ENCODE measurements around the gene TMEM8B. TPM values are rescaled to one million over a fixed set of nuclear protein-coding genes. Genes with fewer than 3 reads are reported as not detected.

Gene TMEM8B, protein sequence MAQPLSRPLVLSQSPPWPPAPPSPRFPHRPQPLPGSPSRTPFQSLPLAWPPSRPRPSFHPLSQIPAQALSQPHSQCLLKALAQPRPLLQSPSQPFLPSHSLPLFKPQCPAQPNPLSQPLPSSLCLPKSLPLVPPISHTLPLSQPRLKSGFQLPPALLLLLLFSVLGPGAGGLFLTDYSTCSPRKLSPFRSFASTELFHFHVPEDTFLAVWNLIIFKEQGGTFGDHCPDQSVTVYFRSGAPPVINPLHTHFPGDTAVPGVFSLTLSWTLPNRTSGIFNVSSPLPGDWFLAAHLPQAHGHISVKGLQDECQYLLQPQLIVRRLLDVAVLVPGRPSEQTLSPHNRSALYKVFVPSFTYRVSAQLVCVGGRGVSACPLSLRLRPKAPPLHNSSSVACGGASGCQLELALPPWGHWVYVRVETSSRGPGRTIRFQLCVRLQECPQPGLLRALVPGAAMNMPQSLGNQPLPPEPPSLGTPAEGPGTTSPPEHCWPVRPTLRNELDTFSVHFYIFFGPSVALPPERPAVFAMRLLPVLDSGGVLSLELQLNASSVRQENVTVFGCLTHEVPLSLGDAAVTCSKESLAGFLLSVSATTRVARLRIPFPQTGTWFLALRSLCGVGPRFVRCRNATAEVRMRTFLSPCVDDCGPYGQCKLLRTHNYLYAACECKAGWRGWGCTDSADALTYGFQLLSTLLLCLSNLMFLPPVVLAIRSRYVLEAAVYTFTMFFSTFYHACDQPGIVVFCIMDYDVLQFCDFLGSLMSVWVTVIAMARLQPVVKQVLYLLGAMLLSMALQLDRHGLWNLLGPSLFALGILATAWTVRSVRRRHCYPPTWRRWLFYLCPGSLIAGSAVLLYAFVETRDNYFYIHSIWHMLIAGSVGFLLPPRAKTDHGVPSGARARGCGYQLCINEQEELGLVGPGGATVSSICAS
- 1 to 10 TPM; 4.5 to 5.6 (median 5.1) TPM for polyA plus RNA-seq

DNA sequence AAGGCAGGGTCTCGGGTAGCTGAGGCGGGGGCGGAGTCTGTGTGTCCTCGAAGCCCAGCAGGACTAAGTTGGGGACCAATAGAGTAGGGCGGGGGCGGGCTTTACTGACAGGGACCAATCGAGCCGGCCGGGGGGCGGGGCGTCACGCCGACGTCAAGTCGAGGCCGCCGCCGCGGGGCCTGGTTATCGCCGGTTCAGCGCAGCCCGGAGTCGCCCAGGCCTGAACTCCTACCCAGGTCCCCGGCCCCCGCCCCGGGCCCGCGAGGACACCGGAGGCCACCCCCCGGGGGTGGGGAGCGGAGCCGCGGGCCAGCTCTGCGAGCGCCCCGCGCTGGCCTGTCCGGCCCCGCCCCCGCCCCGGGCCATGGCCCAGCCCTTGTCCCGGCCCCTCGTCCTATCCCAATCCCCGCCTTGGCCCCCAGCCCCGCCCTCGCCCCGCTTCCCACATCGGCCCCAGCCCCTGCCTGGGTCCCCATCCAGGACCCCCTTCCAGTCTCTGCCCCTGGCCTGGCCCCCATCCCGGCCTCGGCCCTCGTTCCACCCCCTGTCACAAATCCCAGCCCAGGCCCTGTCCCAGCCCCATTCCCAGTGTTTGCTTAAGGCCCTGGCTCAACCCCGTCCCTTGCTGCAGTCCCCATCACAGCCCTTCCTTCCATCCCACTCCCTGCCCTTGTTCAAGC, at the start of gene TMEM8B:
Gene TMEM8B, plus strand, starts transcription at position 145 of the 680 bp plus-strand sequence. Its CDS starts 220 bp downstream, at position 365.
- WGBS, 3 donors: 0 to 2% (median 1%) methylated on average over 20 to 53 of the region's 53 CpGs
- H3K27ac ChIP-seq (ENCODE audit: low read depth, low read length): no peak within 1 kb of the TSS

DNA sequence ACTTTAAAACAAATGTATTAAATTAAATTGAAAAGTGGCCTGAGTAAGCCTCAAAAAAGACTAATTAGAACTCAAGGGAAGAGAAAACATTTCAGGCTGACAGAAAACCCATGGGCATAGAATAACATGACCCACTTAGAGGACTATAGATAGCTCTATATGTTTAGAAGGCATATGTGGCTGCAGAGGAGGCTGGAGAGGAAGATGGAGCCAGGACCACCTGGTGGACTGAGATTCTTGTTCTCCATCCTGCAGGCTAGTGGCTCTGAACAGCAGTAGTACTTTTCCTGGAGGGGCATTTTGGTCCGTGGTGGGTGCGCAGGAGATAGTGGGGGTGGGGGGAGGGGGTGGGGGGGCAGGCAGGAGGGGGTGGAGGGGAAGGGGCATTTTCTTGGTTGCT, 48.0 kb upstream of the TMEM8B start:
- WGBS, 3 donors: 57 to 85% (median 80%) methylated on average over 2 of the region's 2 CpGs
- no peak overlapping the region for H3K27ac ChIP-seq (ENCODE audit: low read depth, low read length)

DNA sequence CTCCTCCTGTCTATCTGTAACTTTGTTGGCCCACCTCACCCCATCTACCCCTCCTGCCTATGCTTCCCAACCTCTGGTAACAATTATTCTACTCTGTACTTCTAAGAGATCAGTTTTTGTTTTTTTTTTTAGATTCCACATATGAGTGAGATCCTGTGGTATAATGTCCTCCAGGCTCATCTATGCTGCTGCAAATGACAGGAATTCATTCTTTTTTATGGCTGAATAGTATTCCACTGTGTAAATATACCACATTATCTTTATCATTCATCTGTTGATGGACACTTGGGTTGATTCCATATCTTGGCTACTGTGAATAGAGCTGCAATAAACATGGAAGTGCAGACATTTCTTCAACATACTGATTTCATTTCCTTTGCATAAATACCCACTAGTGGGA, 45.6 kb upstream of the TMEM8B start:
- no peak overlapping the region for H3K27ac ChIP-seq (ENCODE audit: low read depth, low read length)

DNA sequence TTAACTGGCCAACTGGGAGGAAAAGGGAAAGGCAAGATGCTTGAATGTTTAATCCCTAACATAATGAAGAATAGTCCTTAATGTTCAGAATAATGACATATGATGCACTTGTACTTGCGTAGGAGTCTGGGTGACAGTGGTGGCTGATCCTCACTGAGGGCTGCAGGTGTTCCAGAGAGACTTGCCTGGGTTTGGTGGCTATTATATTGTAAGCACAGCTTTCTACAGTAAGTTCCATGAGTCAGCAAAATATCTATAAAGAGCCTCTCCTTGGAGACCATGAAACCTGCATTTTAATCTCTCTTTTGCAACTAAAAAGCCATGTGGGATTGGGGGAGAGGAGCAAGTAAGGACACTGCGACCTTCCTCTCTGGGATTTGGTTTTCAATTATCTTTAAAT, 39.5 kb upstream of the TMEM8B start:
- H3K27ac ChIP-seq (ENCODE audit: low read depth, low read length): no peak overlapping the region
- 92 to 100% (median 95%) methylated on average over 2 of the region's 2 CpGs for WGBS, 3 donors

DNA sequence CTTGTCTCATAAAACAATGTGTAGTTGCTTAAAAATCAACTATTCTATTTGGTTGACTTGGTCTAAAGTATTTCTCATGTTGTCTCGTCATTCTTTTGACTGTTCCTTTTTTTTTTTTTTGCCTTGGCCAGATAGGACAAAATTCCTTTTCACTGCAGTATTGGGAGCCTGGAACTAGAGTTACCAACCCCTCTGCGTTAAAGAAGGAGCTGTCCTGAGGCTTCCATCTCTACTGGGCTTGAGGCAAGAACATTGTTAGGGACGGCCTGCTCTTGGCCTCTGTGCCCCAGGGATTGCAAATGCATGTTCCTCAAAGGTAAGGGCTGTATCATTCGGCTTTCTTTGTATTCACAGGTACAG, 39.0 kb upstream of the TMEM8B start:
- 31 to 38% (median 37%) methylated on average over 4 of the region's 4 CpGs for WGBS, 3 donors
- no peak overlapping the region for H3K27ac ChIP-seq (ENCODE audit: low read depth, low read length)

DNA sequence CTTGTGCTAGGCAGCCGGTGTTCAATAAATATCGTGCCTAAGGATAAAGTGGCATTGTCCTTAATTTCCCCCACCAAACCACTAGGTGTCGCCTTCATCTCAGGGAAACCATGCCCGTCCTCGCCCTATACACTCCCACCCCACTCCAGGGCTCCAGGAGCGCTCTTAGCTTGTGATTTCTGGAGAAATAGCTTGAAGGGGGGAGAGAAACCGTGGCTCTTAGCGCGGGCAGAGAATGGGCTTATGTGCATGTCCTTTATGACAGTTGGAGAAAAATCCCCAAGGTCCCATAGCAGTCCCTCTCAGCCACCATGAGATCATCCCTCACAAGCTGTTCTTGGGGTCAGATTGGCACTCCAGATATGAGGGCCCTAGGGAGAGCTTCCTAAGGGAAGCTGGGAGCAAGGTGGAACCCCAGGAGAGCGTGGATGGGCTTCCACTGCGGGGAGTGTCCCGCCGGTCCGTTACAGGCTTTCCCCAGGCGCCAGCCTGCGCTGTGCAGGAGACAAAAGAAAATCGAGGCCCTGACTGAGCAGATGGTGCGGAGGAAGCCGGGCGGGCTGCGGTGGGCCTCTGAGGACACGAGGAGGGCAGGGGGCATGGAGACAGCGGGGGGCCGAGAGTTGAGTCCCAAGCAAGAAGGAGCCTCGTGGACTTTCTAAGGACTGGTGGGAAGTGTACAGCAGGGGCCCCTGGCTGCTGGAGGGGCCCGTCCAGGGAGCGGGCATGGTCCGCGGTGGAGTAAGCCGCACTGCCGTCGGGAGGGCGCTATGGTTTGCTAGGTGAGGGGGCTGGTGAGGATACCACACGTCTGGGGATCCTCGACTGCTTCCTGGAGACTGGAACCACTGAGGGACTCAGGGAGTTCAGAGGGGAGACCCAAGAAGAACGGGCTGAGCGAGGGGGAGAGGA, 38.4 kb upstream of the TMEM8B start:
- 38 to 49% (median 38%) methylated on average over 37 of the region's 37 CpGs for WGBS, 3 donors
- no peak overlapping the region for H3K27ac ChIP-seq (ENCODE audit: low read depth, low read length)

DNA sequence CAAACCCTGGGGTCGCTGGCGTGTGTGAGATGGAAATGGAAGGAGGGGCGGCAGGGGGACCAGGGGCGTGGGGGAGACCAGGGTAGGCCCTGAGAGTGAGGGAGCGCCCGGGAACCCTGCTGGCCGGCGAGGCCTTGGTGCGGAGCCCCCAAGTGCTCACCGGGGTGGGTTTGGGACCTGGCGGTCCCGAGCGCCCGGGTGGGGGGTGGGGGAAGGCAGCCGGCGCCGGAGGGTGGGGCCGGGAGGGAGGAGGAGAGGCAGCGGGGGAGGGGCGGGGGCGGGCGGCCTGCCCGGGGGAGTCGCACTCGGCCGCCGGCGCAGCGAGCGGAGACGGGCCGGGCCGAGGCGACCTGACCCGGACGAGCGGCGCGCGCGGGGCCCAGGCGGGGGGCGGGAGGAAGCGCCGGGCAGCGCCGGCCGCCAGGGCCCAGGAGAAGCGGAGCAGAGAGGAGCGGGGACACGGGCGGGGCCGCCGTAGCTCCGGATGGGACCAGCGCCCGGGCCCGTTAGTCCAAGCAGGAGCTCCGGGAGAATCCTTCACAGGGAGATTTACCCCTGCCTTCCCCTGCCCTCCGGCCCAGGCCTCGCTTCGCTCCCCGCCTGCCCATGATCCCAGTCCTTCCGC, 37.6 kb upstream of the TMEM8B start, which contains the start of gene NPR2:
Gene NPR2, plus strand, starts transcription at position 295 of the 625 bp plus-strand sequence. CDS start 818 bp downstream, outside the sequence.
- no peak within 1 kb of the TSS for H3K27ac ChIP-seq (ENCODE audit: low read depth, low read length)
- 7 to 26% (median 17%) methylated on average over 17 to 63 of the region's 64 CpGs for WGBS, 3 donors

DNA sequence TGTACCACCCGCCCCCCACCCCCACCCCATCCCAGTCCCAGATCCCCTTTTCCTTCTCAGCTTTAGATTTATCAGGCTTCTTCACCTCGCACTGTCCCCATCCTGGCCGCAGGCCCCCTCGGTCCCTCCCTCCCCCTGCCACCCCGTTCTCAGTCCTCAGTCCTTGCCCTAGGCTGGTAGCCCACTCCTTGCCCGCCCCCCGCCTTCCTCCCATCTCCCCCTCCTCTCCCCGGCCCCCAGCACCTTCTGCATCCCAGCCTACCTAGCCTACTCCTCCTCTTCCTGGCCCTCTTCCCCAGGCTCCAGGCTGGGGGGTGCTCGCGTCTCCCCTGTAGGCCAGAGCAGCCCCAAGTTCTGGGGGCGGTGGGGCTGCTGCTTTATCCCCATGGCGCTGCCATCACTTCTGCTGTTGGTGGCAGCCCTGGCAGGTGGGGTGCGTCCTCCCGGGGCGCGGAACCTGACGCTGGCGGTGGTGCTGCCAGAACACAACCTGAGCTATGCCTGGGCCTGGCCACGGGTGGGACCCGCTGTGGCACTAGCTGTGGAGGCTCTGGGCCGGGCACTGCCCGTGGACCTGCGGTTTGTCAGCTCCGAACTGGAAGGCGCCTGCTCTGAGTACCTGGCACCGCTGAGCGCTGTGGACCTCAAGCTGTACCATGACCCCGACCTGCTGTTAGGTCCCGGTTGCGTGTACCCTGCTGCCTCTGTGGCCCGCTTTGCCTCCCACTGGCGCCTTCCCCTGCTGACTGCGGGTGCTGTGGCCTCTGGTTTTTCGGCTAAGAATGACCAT, 36.8 kb upstream of the TMEM8B start:
- H3K27ac ChIP-seq (ENCODE audit: low read depth, low read length): no peak overlapping the region
- 80 to 88% (median 82%) methylated on average over 32 to 34 of the region's 34 CpGs for WGBS, 3 donors

DNA sequence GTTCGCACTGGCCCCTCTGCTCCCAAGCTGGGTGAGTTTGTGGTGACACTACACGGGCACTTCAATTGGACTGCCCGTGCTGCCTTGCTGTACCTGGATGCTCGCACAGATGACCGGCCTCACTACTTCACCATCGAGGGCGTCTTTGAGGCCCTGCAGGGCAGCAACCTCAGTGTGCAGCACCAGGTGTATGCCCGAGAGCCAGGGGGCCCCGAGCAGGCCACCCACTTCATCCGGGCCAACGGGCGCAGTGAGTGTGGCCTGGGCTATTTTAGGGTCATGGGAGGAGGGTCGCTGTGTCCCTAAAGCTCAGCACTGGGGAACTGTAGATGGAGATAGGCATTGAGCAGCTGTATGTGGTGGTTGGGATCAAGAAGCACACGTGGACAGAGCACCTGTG, 36.2 kb upstream of the TMEM8B start:
- WGBS, 3 donors: 88 to 93% (median 93%) methylated on average over 14 of the region's 14 CpGs
- H3K27ac ChIP-seq (ENCODE audit: low read depth, low read length): no peak overlapping the region

DNA sequence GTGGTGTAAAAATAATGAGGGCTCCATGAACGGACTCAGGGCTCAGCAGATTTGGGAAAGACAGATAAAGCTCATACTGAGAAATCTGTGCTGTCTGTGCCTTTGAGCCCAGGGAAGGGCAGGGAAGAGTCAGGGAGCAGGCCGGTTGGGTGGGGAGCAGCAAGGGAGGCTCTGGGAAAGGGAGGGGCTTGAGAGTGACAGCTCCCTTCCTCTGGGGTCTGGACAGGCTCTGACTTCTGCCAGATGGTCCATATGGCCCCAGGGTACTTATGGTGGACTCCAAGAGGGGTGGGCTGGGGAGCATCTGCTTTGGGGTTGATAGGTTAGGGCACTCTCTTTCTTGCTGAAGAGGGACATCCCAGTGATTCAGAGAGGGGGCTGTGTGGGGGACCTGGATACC, 35.6 kb upstream of the TMEM8B start:
- no peak overlapping the region for H3K27ac ChIP-seq (ENCODE audit: low read depth, low read length)
- 50 to 77% (median 74%) methylated on average over 2 of the region's 2 CpGs for WGBS, 3 donors

DNA sequence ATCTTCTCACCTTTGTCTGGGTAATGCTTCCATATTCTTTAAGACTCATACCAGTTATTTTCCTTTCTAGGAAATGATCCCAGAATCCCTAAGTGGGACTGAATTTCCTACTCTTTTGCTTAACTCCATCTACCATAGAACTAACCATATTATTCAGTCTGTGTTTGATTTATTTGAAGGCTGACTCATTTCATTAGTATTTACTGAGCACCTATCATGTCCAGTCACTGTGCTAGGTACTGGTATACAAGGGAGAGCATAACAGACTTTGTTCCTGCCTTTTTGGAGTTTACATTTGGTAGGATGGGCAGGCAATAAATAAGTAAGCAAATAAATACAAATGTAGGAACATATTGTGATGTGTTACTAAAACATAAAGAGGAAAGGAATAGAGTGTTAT, 33.3 kb upstream of the TMEM8B start:
- no peak overlapping the region for H3K27ac ChIP-seq (ENCODE audit: low read depth, low read length)

DNA sequence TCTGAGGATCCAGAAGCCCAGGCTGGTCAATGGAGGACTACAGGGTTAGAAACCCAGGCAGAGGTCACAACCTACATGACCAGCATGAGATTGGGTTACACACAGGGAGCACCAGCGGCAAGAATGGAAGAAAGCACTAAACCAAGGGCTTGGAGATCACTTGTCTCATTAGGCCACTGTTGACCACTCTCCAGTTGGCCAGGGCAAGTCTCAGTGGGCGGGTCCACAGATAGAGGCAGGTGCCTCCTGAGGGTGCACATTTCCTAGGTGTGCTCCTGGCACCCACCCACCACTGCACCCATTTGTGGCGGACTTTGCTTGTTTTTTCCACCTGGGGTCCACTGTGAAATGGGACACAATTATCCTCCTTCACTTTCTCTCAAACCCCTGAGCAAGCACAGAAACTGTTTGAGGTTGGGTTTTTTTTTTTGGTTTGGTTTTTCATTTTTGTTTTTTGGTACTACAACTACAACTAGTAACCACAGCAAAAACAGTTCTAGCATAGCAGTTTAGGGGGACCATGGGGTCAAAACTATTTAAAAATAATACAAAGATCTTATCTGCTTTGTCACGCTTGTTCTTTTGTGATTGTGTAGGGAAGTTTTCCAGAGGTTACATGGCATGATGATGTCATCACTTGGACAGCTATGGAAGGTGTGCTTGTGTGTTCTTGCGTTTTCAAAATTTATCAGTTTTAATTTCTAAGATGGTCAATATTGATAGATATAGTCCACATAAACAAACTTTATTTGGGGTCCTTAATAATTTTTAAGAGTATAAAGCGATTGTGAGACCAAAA, 31.5 kb upstream of the TMEM8B start:
- 82 to 89% (median 89%) methylated on average over 6 of the region's 6 CpGs for WGBS, 3 donors
- no peak overlapping the region for H3K27ac ChIP-seq (ENCODE audit: low read depth, low read length)

DNA sequence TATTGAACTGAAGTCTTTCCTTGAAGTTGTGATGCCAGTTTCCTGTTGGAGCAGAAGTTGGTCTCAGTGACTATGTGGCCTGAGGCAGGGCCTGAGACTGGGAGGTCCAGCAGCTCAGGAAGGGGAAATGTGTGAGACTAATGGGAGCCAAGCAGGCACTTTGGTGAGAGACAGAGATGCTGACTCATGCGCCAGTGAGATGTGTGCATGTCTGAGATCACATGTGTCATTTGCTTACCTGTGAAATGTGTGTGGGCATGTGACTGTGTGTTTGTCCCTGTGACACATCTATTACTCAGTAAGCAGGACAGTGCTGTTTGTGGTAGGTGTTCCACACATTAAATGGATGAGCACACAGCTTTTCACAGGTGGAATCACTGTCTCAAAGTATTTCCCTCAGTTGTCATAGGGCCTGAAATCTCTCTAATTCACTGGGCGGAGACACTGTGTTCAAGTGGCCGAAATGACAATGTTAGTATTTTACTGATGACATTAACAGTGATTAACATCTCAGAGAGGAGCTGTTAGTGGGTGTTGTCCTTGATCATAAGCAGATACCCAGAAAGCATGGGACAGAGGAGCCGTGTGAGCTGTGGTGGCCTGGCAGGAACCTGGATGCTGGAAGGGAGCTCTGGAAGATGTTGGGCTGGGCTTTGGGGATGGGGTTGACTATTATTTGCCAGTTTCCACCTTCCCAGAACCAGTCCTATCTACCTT, 30.2 kb upstream of the TMEM8B start:
- WGBS, 3 donors: 88 to 90% (median 88%) methylated on average over 4 of the region's 4 CpGs

DNA sequence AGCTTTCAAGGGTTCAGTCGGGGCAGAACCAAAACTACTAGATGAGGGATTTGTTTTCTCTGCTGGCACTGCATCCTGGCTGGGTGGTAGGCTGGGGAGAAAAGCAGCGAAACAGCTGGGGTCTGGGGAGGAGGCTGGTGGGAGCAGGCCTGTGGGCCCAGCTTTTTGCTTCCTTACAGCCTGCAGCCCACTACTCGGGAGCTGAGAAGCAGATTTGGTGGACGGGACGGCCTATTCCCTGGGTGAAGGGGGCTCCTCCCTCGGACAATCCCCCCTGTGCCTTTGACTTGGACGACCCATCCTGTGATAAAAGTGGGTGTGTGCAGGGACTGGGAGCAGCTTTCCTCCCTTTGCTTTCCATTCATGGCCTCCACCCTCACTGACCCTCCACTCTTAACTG, 28.5 kb upstream of the TMEM8B start:
- H3K27ac ChIP-seq (ENCODE audit: low read depth, low read length): no peak overlapping the region
- WGBS, 3 donors: 74 to 81% (median 79%) methylated on average over 5 to 7 of the region's 7 CpGs

More for the DNA sequence above, 30.2 kb upstream of the TMEM8B start:
- H3K27ac ChIP-seq (ENCODE audit: low read depth, low read length): no peak overlapping the region

DNA sequence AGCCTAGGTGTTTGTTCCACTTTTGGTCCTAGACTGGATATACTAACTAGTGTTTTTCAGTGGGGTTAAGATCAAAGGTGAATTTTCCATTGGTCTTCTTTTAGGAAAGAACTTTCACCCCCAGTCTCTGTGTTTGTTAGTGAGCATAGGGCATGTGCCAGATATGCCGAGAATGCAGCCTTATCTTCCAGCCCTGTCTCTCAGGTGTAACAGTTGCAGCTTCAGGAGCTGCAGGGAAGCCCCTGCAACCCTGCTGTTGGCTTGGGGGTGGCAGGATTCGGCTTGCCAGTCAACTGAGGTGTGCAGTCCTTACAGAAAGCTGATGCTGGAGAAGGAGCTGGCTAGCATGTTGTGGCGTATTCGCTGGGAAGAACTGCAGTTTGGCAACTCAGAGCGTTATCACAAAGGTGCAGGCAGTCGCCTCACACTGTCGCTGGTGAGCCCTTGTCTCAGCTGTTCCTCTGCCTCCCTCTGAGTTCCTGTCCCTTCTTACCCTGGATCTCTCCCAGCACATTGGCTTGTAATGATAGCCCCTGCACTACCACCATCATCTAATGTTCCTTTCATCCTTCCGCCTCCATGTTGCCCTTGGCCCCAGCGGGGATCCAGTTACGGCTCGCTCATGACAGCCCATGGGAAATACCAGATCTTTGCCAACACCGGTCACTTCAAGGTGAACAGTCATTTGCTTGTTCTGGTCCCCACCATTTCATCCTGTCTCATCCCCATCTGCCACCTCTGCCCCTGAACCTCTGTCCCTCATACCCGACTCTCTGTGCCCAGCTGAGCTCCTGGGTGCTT, 27.5 kb upstream of the TMEM8B start:
- no peak overlapping the region for H3K27ac ChIP-seq (ENCODE audit: low read depth, low read length)
- WGBS, 3 donors: 86 to 91% (median 90%) methylated on average over 13 of the region's 13 CpGs

Data from adipose tissue (tissue), 3 donors.